B cell (primary cell): ENCODE results near the gene SPRED2. TPM values are rescaled to one million over a fixed set of nuclear protein-coding genes. Genes with fewer than 3 reads are reported as not detected.

ENCODE experiments used
- ATAC-seq: fragments of 200-7000 bp; cut with Tn5 transposase; one replicate; pipeline ENCODE4 v1.10.0; 2021; ENCODE audit warnings: low read depth, mild to moderate bottlenecking, moderate number of reproducible peaks, moderate library complexity
- CTCF ChIA-PET: fragments of 350-600 bp; sonication (Branson Sonifier 250); formaldehyde crosslinking; loops from one replicate; lab custom pipeline; 2021; ENCODE audit warnings: antibody characterized with exemption, inconsistent platforms; lab: Charles Lee
- POLR2A ChIA-PET: fragments of 350-600 bp; sonication (Branson Sonifier 250); formaldehyde crosslinking; loops from one replicate; lab custom pipeline; 2021; ENCODE audit warnings: antibody characterized with exemption; lab: Charles Lee
- DNase-seq: peaks from one replicate; pipeline ENCODE4 v3.0.0; 2013
- H2AFZ ChIP-seq: 2 replicates; pipeline ENCODE4 v1.6.1; 2012; ENCODE audit warnings: mild to moderate bottlenecking, low read depth, low read length; ENCODE audit not compliant: insufficient read depth, poor library complexity, severe bottlenecking
- H3K27ac ChIP-seq, 2 donors: 1 replicate in 1 of 2; 2 replicates in 1 of 2; pipeline ENCODE4 v1.5.1; 2012 to 2013; ENCODE audit warnings: low read length in 2 of 2, mild to moderate bottlenecking in 2 of 2, moderate library complexity in 1 of 2
- H3K27me3 ChIP-seq, 4 experiments: fragments of 200-600 bp in 1 of 4; sonication (generic) in 1 of 4; replicated peaks in 1 of 4; 1 replicate in 2 of 4; 2 replicates in 2 of 4; pipeline versions ENCODE4 v1.6.1 to v1.7.0; 2013 to 2016; ENCODE audit warnings: low read length in 3 of 4, mild to moderate bottlenecking in 2 of 4, mixed read lengths in 1 of 4, moderate library complexity in 1 of 4; ENCODE audit not compliant: insufficient read depth in 4 of 4, control insufficient read depth in 3 of 4; ENCODE audit errors: control extremely low read depth in 1 of 4
- H3K36me3 ChIP-seq, 2 experiments: replicated peaks in 1 of 2; 1 replicate in 1 of 2; 2 replicates in 1 of 2; pipeline versions ENCODE4 v1.6.1 to v1.7.1; 2013; ENCODE audit warnings: low read length in 1 of 2; ENCODE audit not compliant: insufficient read depth in 2 of 2, control insufficient read depth in 1 of 2; ENCODE audit errors: control extremely low read depth in 1 of 2, extremely low read depth in 1 of 2
- H3K4me1 ChIP-seq, 2 donors: fragments of 200-600 bp in 1 of 2; sonication (generic) in 1 of 2; 1 replicate in 1 of 2; 2 replicates in 1 of 2; pipeline versions ENCODE4 v1.5.1 to v1.6.1; 2013 to 2017; ENCODE audit warnings: low read length in 2 of 2; ENCODE audit not compliant: control insufficient read depth in 2 of 2, insufficient read depth in 2 of 2
- H3K4me2 ChIP-seq: replicated peaks from 2 replicates; pipeline ENCODE3; 2012; ENCODE audit warnings: mild to moderate bottlenecking, low read depth, low read length; ENCODE audit not compliant: poor library complexity, severe bottlenecking
- H3K4me3 ChIP-seq, 5 experiments: fragments of 200-600 bp in 1 of 5; sonication (generic) in 1 of 5; 1 replicate in 3 of 5; 2 replicates in 2 of 5; pipeline versions ENCODE4 v1.5.1 to v1.7.0; 2011 to 2016; ENCODE audit warnings: low read length in 4 of 5, mild to moderate bottlenecking in 4 of 5, low read depth in 2 of 5, control low read depth in 1 of 5, moderate library complexity in 1 of 5; ENCODE audit not compliant: insufficient read depth in 1 of 5; ENCODE audit errors: control extremely low read depth in 1 of 5, extremely low read depth in 1 of 5
- H3K79me2 ChIP-seq: fragments of 200-600 bp; sonication (generic); one replicate; pipeline ENCODE4 v1.6.0; 2016; ENCODE audit warnings: low read length; ENCODE audit not compliant: control insufficient read depth, insufficient read depth
- H3K9ac ChIP-seq: fragments of 200-600 bp; sonication (generic); 2 replicates; pipeline ENCODE4 v1.6.1; 2017; ENCODE audit warnings: mild to moderate bottlenecking, low read length, moderate library complexity
- H3K9me3 ChIP-seq, 3 donors: one replicate each; pipeline versions ENCODE4 v1.6.1 to v1.7.1; 2013; ENCODE audit warnings: low read length in 2 of 3; ENCODE audit not compliant: control insufficient read depth in 2 of 3, insufficient read depth in 1 of 3; ENCODE audit errors: control extremely low read depth in 1 of 3
- H4K20me1 ChIP-seq: 2 replicates; pipeline ENCODE4 v1.6.0; 2012; ENCODE audit warnings: mild to moderate bottlenecking, low read length; ENCODE audit not compliant: insufficient read depth, control insufficient read depth, poor library complexity, severe bottlenecking
- H3K27ac Mint-ChIP-seq: one replicate; pipeline ENCODE4 v1.8.0; 2021; ENCODE audit warnings: mixed read lengths
- H3K27me3 Mint-ChIP-seq: one replicate; pipeline ENCODE4 v1.8.0; 2021; ENCODE audit warnings: mixed read lengths
- H3K4me1 Mint-ChIP-seq: one replicate; pipeline ENCODE4 v1.8.0; 2021; ENCODE audit warnings: mixed read lengths
- H3K4me3 Mint-ChIP-seq: one replicate; pipeline ENCODE4 v1.8.0; 2021; ENCODE audit warnings: mixed read lengths
- H3K9me3 Mint-ChIP-seq: one replicate; pipeline ENCODE4 v1.8.0; 2022; ENCODE audit warnings: mixed read lengths; ENCODE audit not compliant: insufficient read depth
- EZH2 ChIP-seq: IDR thresholded peaks from 2 replicates; pipeline ENCODE4 v1.6.1; 2012; ENCODE audit warnings: borderline replicate concordance, low read depth, mild to moderate bottlenecking, moderate library complexity, low read length; ENCODE audit not compliant: insufficient read depth, poor library complexity, severe bottlenecking
- WGBS: methylation state at CpG from one replicate; pipeline ENCODE4 v1.1.5; 2013; ENCODE audit warnings: missing lambda C conversion rate; ENCODE audit not compliant: insufficient coverage; 5-methylcytosine and 5-hydroxymethylcytosine counted together
- intact Hi-C: fragments of 100-400 bp; cut with micrococcal nuclease; formaldehyde crosslinking; loops from one replicate; pipeline ENCODE4 v1.10.0; 2022
- polyA plus RNA-seq: library from polyadenylated mRNA; depleted of rRNA; stranded (reverse); fragments of >200 nt; gene quantifications from 2 replicates; pipeline ENCODE4 v1.2.3, GENCODE V29; 2012
- total RNA-seq, 2 donors: library from RNA; stranded (reverse); fragments of 120-200 nt in 1 of 2; gene quantifications; 1 replicate in 1 of 2; 2 replicates in 1 of 2; pipeline versions ENCODE4 v1.2.3 to v1.2.4, GENCODE V29; 2013 to 2022
- TF ChIP-seq, protein P1 (sequence below): fragments of 200-600 bp; IDR thresholded peaks from one replicate; pipeline ENCODE4 v1.8.0; 2022; ENCODE audit warnings: antibody characterized with exemption, mild to moderate bottlenecking

The SPRED2 gene
- total and polyA plus RNA-seq, 2 donors (not counting 1 experiment from before 2014, with no cell fraction given): 0.40 to 1.3 TPM

- no peaks in the 10 kb centered on the region for H3K27me3 Mint-ChIP-seq
- Histone ChIP-seq H4K20me1 (no peaks in the 10 kb centered on the region), H3K4me1 (no peaks in the 10 kb centered on the region), H3K27me3 (peaks cover 0 to 2% (median 0%) of the 10 kb centered on the region in 4 experiments), H3K4me3 (no peak overlapping the region), H3K27ac (no peak overlapping the region), H3K9ac (no peak overlapping the region), H3K79me2 (no peaks in the 10 kb centered on the region), H3K4me2 (no peak overlapping the region), H2AFZ (no peak overlapping the region), H3K9me3 (peaks cover 0 to 17% (median 0%) of the 10 kb centered on the region in 3 donors), H3K36me3 (no peaks in the 10 kb centered on the region)
- no peaks in the 10 kb centered on the region for H3K4me1 Mint-ChIP-seq
- peaks cover 11% of the 10 kb centered on the region for H3K9me3 Mint-ChIP-seq
- DNase-seq: no peak
- no peak for ATAC-seq
- TF ChIP-seq EZH2: no peak
- TF ChIP-seq, protein P1, sequence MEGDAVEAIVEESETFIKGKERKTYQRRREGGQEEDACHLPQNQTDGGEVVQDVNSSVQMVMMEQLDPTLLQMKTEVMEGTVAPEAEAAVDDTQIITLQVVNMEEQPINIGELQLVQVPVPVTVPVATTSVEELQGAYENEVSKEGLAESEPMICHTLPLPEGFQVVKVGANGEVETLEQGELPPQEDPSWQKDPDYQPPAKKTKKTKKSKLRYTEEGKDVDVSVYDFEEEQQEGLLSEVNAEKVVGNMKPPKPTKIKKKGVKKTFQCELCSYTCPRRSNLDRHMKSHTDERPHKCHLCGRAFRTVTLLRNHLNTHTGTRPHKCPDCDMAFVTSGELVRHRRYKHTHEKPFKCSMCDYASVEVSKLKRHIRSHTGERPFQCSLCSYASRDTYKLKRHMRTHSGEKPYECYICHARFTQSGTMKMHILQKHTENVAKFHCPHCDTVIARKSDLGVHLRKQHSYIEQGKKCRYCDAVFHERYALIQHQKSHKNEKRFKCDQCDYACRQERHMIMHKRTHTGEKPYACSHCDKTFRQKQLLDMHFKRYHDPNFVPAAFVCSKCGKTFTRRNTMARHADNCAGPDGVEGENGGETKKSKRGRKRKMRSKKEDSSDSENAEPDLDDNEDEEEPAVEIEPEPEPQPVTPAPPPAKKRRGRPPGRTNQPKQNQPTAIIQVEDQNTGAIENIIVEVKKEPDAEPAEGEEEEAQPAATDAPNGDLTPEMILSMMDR: no peak
- no peak overlapping the region for H3K27ac Mint-ChIP-seq
- ChIA-PET CTCF (no interaction called here), POLR2A (no interaction called here)
- WGBS: no CpG with 5 or more reads among the region's 1 CpG
- no peak overlapping the region for H3K4me3 Mint-ChIP-seq
- intact Hi-C loops: no loop called here
Measured at GRCh38 chr2:65473045-65473444, 40.6 kb upstream of the SPRED2 start.

DNA sequence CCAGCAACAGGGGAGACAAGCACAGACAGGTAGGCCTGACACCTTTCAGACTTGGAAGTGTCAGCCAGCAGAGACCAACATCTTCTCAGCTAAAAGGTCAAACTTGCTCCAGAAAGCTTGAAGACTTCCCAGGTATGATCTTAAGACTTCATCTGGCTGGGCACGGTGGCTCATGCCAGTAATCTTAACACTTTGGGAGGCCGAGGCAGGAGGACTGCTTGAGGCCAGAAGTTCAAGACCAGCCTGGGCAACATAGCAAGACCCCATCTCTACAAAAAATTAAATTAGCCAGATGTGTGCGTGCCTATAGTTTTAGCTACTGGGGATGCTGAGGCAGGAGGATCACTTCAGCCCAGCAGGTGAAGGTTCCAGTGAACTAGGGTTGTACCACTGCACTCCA, 39.0 kb upstream of the SPRED2 start:
- ChIA-PET CTCF (no interaction called here), POLR2A (interaction anchor here (0.7 kb wide), 1 partner anchor 91 kb away, joined by 3 read pairs; no protein-coding TSS in a partner anchor)
- no peak overlapping the region for H3K4me2 ChIP-seq
- Mint-ChIP-seq H3K4me1 (no peaks in the 10 kb centered on the region), H3K27ac (no peak overlapping the region), H3K4me3 (no peak overlapping the region), H3K27me3 (no peaks in the 10 kb centered on the region), H3K9me3 (peaks cover 11% of the 10 kb centered on the region)
- H3K36me3 ChIP-seq: no peaks in the 10 kb centered on the region
- peaks cover 0 to 2% (median 0%) of the 10 kb centered on the region in 4 experiments for H3K27me3 ChIP-seq
- no peaks in the 10 kb centered on the region for H3K4me1 ChIP-seq
- no peak overlapping the region for H3K9ac ChIP-seq
- H2AFZ ChIP-seq: no peak overlapping the region
- intact Hi-C loops: no loop called here
- 84% methylated on average over 3 of the region's 3 CpGs for WGBS
- H4K20me1 ChIP-seq: no peaks in the 10 kb centered on the region
- DNase-seq (no peak), ATAC-seq (no peak)
- peaks cover 0 to 17% (median 0%) of the 10 kb centered on the region in 3 donors for H3K9me3 ChIP-seq
- no peaks in the 10 kb centered on the region for H3K79me2 ChIP-seq
- TF ChIP-seq EZH2: no peak
- TF ChIP-seq, protein P1: no peak
- no peak overlapping the region for H3K4me3 ChIP-seq
- no peak overlapping the region for H3K27ac ChIP-seq
